Ureter (tissue), 1 donor: Measurements from ENCODE around the gene ILK. TPM values are rescaled to one million over a fixed set of nuclear protein-coding genes. Genes with fewer than 3 reads are reported as not detected.

Experiments used
- DNase-seq: peaks from one replicate; pipeline ENCODE4 v3.0.0-alpha.2; 2020; ENCODE audit warnings: low spot score
- total RNA-seq: library from RNA; stranded (reverse); gene quantifications from one replicate; pipeline ENCODE4 v1.2.4, GENCODE V29; 2023
- donor health status: DM: yes; HTN: yes; CAD: no.

ILK gene
- total RNA-seq, 1 donor from 2014 or later = 192 TPM

GRCh38 chr11:6636480-6636879, 32.9 kb downstream of the ILK start:
- no peak for DNase-seq

DNA sequence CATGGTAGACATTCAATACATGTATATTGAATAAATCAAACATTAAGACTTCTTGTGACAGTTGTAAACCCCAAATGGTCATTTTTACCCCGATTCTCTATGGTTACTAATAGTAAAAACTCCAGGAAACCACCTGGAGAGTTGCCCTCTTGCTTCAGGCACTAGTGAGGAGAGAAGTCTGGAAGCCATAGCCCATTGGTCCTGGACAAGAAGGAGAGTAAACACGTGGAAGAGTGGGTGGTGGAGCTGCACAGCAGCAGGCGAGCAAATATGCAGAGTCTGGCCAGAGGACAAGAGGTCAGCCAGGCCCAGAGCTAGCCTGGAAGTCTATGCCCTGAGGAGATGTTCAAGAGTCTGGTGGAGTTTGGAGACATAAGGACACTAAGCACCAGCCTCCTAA, 34.3 kb downstream of the ILK start:
- no peak for DNase-seq

DNA sequence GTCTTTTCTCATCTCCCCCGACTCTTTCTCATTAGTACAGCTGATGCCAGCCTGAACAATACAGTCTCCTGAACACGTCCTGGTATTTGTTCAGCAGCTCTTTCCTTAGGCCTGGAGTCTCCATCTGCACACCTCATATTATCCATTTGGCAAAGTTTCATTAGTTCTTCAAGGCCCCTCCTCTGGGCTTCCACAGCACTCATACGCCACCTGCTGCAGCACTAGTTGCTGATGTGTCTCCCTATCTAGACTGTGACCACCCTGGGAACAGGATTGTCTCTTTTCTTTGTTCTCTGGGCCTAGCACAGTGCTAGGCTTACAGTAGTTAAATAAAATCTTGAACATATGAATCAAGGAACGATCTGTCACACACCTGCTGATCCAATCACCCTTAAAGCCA, 34.9 kb downstream of the ILK start:
- no peak for DNase-seq

- DNase-seq = no peak
These were observed 36.7 kb downstream of the ILK start for GRCh38 chr11:6640036-6640984.

DNA sequence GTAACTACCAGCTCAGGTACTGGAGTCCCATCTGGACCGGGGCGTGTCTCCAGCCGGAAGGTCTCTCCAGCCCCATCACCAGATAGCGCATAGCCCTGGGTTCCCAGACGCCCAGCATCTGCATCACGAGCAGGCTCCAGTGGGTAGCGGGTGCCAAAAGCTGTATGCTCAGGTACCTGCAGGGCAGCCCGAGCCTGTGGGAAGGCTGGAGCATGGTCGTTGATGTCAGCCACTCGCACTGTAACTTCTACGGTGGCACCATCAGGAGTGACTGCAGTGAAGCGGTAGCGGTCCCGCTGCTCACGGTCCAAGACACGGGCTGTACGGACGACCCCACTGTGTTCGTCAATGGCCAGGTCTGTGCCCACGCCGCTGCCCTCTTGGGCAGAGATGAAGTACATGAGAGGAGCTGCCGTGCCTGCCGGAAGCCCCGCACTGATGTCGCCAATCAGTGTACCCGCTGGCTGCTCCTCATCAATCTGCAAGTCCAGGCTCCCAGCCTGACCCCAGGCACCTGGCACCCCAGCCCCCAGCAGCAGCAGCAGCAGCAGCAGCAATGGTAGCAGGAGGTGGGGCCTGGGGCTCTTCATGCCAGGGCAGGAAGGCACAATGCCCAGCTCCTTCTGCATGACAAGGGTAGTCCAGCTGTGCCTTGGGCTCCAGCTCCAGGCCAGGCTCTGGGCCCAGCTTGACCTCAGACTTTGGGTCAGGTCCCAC, 37.6 kb downstream of the ILK start:
- no peak for DNase-seq

DNA sequence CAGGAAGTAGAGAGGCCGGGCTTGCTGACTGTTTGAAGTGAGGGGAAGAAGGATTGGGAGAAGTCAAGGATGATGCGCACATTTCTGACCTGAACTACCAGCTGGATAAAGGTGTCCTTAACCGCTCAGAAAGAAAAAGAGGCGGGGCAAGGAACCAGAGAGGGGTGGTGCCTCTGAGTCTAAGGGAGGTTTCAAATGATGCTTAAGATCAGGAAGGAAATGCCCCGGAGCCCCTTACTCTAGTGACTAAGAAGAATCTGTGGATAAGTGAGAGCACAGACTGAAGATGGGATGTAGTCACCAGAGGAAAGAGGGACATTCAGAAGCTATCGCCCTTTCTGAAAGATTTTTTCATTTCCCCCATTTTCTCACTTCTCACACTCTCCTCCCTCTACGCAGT, 39.4 kb downstream of the ILK start:
- no peak for DNase-seq

GRCh38 chr11:6646071-6646470, 42.5 kb downstream of the ILK start:
- no peak for DNase-seq

DNA sequence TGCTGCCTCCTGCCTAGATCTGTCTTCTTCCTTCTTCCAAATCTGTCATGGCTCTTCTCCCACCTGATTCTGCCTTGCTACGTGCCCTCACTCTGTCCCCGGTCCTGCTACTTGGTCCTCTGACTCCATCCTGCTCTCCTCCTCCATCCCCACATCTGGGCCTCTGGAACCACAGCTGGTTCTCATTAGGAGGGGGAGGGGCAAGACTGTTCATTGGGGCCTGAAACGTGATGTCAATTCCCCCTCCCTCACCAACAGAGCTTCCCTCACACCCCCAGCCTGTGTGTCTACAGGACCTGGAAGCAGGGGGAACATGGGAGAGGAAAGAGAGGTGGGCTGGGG, 43.0 kb downstream of the ILK start:
- DNase-seq = no peak

DNA sequence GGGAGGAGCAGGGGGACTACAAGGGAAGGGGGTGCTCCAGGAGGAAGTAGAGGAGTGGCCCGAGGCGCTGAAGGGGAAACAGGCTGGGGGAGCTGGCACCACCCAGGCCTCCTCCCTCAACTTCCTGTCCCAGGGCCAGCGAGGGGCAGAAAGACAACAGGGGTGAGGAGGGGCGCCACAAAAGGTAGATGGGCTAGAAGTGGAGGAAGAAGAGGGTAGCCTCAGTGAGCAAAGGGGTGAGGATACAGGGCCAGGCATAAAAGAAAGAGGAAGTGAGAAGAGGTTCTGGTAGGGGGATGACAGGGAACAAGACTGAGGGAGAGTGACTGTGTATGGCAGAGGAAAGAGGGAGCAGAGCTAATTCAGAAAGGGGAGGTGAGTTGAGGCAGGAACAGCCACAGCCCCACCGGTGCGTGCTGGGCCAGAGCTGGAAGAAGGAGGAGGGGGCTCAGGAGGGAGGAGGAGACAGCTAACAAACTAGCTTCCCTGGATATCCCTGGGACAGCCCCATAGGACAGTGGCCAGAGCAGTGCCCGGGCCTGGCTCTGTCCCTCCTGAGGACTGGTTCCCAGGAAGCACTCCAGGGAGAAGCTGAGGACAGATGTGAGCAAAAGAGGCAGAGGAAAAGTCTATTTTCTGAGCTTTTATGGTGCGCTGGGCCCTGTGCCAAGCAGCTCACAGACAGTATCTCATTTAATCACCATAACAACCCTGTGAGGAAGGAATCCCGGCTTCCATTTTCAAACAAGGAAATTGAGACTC, 43.5 kb downstream of the ILK start:
- no peak for DNase-seq

GRCh38 chr11:6647836-6648235, 44.3 kb downstream of the ILK start:
- no peak for DNase-seq

DNA sequence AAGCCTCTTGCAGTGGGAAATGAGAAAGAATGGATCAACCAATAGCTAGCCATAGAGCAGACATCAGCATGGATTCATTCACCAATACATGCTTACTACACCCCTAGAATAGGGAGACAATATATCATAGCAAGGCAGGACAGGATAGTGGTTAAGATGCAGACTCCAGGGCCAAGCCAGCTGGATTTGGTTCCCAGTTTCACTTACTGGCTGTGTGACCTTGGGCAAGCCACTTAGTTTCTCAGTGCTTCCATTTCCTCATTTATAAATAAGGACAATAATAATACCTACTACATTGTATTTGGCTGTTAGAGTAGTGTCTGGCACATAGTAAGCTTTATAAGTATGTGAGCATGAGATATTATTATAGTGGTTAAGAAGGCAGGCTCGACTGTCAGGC, 44.9 kb downstream of the ILK start:
- DNase-seq = no peak

DNA sequence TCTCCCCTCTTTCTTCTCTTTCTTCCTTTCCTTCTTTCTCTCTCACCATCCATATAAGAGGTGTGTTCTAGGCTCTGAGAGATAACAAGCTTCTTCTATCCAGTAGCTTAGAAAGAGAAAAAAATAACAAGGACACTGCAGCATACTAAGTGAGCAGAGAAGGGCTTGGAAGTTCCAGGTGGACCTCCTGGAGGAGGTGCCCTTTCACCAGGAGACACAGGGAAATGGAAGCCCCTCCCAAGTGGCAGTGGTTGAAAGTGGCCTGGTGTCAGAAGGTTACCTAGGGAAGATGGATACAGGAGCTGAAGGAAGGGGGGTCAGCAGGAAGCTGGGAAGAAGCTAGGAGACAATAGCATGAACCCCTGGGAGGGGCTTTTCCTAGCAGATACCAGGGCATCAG, 46.5 kb downstream of the ILK start:
- DNase-seq = no peak

GRCh38 chr11:6650980-6651379, 47.4 kb downstream of the ILK start:
- no peak for DNase-seq

- DNase-seq = no peak
These were observed 48.6 kb downstream of the ILK start for GRCh38 chr11:6652182-6652581.

- DNase-seq = no peak
These were observed 49.5 kb downstream of the ILK start for GRCh38 chr11:6653097-6653496.

GRCh38 chr11:6653656-6654055, 50.1 kb downstream of the ILK start:
- DNase-seq = no peak

GRCh38 chr11:6654281-6655019, 50.9 kb downstream of the ILK start:
- no peak for DNase-seq

- no peak for DNase-seq
These were observed 51.6 kb downstream of the ILK start for GRCh38 chr11:6655020-6655789.

GRCh38 chr11:6655790-6656583, 52.4 kb downstream of the ILK start, which contains the start of gene DCHS1:
TSS of gene DCHS1 (minus strand) at chr11:6655809. CDS start at chr11:6641613, 14,196 bp downstream.
- DNase-seq = no peak

- no peak for DNase-seq
These were observed 53.0 kb downstream of the ILK start for GRCh38 chr11:6656584-6656915.
